GM21825 (cell line): ENCODE results near the gene NRXN3.

Source experiments
- ATAC-seq: cut with Tn5 transposase; IDR thresholded peaks from one replicate; pipeline ENCODE4 v1.9.1; 2021; ENCODE audit warnings: mild to moderate bottlenecking, moderate library complexity; ENCODE audit not compliant: unreplicated experiment

The NRXN3 gene

DNA sequence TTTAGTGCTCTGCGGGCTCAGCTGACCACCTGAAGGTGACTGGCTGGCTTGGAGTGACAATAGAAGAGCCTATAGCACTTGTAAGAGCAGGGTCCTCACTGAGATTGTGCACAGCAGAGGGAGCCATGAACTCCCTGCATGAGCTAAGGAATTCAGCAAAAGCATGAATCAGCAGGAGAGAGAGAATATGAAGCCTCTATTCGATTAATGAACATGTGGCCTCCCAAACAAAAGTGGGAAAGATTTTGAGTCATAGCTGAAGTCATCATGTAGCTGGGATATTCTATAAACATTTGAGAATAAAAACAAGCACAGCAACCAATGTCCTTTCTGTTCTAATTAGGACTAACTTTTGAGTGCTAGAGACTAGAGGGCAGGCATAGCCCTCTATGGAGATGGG lies 1414.5 kb downstream of the NRXN3 start:
- ATAC-seq, result no peak

DNA sequence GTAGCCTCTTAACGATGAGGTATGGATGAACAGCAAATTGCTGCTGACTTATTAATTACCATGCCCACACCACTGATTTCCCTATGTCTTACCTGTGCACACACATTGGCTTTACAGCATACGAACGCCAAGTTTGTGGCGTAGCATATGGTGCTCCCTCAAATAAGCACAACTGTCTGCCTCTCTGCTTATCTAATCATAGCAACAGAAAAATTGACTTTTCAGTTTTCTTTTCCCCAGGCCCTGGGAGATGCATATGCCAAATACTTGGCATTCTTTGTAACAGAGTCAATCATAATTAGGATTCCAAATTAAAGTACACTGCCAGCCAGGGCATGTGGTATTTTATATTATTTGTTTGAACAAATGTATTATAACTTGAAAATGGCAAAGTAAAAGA lies 1415.7 kb downstream of the NRXN3 start:
- no peak for ATAC-seq

DNA sequence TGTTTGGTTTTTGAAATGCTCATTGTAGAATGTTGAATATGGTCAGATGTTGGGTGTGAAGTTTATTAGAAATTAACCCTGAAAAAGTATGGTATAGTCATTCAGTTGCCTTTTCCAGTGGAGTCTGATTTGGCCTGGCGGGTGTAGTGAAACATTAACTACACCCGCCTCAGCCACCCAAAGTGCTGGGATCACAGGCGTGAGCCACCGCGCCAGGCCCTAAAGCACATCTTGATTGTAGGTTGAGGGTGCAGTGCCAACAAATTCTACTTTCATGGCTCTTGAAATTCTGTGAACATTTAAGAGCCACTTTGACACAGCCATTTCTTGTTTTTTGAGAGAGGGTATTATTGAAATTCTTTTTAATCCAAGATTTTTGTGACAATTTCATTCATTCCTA lies 1416.2 kb downstream of the NRXN3 start:
- no peak for ATAC-seq

DNA sequence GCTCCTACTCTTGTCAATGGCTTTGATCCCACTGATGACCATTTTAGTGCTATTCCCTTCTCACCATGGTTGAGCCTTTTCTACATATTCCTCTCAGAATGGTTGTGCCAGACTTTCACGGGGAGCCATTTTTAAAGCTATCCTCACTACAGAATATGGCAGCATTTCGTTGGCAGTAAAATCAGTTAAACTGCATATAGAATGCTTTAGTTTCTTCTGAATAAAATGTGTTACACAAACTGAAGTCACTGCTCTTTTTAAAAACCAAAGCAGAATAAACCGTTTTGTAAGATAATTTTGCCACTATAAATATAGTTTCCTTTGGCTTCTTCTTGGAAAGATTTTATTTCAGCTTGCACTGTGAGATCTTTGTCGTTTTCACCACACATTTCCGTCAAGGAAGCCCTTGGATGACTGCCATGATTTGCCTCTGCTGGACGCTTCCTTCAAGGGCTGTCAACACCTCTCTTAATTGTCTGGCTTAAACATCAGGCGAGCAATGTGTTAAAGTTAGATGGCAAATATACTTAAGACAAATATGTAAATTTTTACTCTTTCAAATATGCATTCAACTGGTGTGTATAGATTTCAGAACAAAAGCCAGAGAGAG lies 1416.9 kb downstream of the NRXN3 start:
- no peak for ATAC-seq

DNA sequence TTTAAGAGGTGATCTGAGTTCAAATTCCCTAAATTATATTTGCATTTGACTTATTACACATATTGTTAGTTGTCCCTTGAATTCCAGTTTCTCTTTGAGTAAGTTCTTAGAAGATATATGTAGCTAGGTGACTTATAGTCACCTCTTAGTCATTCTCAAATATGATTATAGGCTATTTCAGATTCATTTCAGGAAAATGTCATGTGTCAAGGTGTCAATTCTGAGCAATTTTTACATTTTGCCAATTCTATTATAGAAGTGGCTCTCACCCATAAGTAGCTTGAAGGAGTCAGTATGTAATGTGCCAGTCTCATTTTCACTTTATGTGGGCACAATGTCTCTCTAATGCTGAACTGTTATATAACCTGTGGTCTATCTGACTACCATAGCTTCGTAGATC lies 1417.7 kb downstream of the NRXN3 start:
- no peak for ATAC-seq

DNA sequence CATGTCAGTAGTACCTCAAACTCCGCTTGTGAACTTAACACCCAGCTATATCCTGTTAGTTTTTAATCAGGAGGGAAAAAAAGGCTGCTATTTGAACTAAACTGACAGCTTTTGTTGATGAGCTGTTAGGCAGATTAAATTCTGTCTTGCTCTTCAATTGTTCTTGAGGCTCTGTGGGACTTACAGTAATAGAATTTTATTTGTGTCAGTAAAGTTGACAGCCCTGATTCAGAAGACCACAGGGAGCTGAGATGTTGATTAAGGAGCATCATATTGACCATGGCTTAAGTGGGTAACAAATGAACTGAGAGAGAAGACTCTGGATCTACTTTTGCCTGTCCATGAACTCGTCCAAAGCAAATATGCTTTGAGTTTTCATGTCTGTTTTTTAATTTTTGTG lies 1418.2 kb downstream of the NRXN3 start:
- no peak for ATAC-seq

DNA sequence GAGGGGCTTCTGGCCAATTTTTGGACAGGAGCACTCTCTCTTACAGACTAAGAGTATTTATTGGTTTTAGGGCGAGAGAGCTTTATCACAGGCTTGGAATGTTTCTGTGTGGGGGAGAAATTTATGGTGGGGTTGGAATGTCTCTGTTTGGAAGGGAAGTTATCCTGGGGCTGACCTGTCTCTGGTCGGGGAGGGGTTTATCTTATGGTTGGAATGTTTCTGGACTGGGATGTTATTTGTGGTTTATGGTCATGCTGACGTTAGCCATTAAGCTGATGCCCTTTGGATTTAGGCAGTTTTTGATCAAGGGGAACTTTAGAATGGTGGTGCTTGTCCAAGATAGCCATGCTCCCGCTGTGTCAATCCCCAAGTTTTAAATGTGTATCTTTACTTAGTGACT lies 1426.4 kb downstream of the NRXN3 start:
- no peak for ATAC-seq

DNA sequence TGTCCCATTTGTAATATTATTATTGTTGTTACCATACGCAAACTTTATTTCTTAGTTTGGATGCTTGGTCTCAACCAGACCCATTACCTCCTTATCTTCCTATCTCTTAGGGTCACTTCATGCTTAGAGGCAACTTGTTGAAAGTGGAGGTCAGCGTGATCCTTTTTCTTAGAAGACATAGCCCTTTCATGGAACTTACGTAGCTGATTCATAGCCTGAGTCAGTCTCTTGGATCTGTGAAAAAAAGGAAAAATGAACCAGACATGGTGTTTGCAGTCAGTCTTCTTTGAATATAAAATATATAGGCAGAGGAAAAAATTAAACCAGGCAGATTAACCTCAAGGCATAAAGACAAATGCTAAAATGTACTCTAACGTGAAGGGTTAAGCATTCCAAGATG lies 1427.4 kb downstream of the NRXN3 start:
- ATAC-seq, result no peak

DNA sequence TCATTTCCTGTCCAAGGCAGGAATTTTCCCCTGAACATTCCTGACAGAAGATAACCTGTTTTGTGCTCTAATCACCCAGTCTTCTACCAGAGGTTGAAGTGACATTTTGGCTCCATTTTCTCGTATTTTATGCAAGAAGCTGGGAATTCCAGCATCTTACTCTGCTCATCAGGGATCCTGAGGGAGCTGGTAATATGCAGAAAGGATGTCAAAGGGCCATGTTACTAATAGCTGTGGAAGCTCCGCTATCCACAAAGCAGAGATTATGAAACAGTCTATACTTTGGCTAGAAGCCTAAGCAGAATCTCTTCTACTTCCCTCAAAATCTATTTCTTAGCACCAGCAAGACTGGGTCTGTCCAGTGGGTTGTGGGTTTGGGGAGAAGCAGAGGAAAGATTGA lies 1428.2 kb downstream of the NRXN3 start:
- no peak for ATAC-seq

DNA sequence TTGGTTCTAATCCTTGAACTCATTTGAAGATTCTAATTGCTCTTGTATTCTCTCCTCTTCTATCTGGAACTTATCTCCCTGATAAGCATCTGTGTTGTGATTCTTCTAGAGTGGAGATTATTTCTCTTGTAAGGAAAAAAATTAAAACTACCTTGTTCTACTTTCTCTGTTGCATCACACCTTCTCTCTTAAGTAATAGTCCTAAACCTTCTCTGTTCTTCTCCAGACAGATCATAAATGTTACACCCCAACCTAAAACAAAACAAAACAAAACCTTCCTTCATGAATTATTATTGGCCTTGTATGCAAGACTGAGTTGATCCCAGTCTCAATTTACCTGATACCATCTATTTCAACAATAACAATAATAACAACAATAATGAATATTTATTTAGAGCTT lies 1429.1 kb downstream of the NRXN3 start:
- ATAC-seq, result no peak

DNA sequence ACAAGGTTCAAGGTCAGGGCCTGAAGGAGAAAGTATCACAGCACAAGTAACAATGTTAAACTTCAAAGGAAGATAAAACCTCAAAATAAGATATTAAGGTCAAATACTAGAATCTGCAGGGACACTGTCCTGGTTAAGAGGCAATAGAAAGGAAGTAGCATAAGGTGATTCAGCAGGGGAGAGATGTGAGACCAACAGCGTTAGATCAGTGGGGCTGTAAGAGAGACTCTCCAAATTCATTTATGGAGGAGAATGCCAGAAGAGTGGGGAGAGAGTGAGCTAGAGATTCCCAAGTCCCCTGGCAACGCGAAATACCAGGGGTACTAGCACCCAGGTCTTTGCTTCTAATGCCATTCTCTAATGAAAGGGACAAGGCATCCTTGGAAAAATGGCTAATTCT lies 1430.2 kb downstream of the NRXN3 start:
- no peak for ATAC-seq

DNA sequence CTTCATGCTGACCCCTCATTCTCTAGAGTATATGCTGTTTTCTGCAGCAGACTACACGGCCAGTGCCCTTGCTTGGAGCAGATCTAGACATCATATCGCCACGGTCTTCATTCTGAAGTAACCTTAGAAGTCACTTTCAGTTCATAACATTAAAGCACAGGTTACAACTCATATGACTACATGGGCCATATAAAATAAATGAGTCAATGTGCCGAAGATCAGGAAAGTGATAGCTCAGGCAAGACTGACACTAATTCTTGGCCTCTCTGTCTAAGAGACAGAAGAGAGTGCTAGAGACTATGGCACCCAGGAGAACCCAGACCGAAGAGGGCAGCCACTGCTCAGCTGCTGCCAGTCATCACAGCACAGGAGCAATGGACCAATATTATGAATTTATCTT lies 1431.4 kb downstream of the NRXN3 start:
- ATAC-seq, result no peak

DNA sequence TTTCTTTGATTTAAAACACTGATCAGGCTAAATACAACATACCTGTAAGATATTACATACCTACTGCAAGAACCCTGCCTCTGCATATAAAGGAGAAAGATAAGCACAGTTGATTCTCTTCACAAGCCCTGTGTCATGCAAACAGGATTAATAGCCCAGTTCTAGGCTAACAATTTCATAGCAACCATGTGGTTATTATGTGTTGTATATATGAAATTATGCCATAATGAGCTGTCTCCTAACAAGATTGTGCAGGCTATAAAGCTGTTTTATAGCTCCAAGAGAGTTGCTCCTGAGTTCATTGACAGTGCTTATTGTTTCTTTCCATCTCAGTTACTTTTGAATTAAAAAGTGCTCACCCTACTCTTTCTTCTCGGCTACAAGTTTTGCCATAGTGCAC lies 1431.9 kb downstream of the NRXN3 start:
- ATAC-seq, result no peak

DNA sequence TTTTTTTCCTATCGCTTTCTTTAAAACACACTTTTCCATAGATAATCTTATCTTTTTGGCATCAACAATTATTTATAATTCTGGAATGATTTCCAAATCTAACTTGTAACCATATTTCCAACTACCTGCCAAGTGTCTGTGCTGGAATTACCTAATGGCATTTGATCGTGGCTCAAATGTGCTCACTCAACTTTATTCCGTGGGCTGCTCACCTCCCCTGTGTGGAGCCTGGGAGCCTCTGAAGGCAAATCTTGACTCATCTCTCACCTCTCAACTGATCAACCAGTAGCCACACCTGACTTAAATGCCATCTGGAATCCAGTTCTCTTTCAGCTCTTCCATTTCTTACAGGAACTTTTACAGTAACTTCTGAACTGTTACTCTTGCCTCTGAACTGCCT lies 1432.6 kb downstream of the NRXN3 start:
- no peak for ATAC-seq

DNA sequence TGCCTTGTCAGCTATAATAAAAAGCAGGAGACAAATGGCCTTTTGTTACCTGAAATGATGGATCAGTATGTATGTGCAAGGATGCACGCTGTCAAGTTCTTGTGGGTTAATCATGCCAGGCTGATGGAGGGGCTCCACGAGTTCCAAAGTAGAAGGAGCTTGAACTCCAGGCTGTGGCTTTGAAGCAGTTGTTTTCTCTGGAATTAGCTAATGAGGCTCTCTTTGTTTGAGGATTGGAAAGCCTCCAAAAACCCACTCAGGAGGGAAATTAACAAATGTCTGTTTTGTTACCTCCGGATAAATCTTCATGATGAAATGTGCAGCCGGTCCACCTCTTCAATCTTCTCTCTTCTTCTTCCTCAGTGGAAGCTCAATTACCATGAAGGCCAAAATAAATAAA lies 1435.7 kb downstream of the NRXN3 start:
- no peak for ATAC-seq

DNA sequence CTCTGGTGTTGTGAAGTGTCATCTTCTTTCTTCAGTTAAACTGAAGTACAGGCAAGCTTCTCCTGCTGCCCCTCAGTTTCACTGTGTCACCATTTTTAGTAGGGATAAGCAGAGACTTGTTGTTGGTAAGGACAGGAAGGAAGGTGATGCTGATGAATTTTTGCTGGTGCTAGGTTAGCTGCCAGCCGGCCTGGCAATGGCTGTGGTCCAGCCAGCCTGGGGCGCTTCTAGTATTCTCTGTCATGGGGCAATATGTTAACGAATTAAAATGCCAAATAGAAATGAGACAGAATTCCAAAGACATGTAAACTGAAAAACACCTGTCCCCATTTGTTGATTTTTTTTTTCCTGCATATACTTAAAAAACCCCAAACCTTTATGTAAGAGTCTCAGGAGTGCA lies 1438.3 kb downstream of the NRXN3 start:
- no peak for ATAC-seq

DNA sequence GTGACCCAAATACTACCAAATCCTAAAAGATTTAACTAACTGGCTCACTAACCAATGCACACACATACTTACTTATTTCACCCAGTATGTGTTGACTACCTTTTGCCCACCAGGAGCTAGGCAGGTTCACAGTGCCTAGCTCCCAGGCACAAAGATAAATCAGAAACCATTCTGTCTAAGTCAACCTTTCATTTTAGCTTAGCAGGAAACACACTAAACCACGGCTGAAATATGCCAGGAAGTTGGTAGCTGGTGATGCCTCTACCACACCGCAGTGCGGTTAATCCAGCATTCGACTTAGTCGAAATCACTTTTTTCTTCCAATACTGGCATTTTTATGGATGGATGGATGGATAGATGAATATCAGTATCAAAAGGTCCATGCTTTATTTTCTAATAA lies 1443.5 kb downstream of the NRXN3 start:
- no peak for ATAC-seq

DNA sequence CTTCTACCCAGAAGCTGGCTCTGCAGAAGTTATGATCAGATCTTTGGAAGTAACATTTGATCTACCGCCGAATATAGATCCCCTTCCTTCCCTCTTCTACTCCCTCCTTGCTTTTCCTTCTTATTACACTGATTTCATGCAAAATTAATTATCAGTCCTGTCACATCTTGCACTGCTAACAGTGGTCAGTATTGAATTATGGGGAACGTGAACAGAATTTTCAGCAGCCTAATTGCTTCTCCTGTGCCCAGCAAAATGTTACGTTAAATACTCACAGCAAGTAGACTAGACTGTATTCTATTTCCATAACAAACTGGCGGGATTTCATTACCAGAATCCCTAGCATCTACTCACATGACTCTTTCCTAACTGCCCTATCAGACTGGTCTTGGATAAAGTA lies 1444.3 kb downstream of the NRXN3 start:
- no peak for ATAC-seq

DNA sequence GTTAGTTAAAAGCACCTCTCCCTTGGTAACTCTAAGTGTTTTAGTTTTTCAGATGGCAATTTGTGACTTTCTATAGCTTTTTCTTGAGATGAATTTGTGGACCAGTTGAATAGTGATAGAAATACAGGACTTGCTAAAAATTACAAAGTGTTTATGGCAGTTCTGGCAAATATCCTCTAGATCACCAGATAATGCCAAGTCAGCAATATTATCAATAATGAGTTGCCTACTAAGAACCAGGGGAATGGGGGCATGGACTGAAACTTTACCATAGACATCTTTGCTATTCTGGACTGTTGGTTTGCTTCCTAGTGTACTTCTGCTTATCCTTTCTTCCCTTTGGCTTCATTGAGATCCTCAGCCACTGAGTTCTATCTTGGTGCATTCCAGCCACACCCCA lies 1456.9 kb downstream of the NRXN3 start:
- ATAC-seq, result no peak

DNA sequence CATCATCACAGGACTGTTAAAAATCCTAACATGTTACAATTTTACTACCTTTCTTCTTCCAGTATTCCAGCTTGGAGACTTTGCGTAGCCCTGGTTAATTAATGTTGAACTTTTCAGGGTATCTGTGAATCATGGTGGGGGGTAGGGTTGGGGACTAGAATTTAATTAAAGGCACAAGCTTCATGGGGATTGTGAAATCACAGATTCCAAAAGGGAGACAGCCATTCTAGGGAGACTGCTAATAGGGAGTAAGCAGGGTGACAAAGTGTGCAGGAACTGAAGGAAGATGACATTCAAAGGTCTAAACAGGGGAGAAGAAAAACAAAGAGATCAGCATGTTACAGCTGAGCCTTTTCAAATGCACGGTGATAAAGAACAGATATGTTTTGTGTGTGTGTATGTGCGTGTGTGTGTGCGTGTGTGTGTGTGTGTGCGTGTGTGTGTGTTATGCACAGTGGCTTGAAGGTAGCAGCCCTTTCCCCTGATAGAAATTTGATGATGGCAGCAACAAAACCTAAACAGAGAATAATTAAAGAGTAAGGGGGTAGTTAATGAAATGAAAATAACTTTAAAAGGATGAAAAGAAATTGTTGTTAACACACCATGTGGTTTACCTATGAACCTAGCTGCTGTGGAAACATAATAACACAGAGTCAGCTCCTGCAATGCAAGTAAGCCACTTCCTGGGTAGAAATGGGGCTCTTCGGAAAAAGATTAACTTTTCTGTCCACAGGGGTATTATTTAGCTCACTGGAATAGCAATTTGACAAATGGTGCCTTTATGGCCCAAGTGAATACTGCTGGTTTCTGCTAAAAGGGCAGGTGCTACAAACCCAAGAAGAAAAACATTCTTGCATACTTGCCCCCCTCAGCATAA lies 1459.5 kb downstream of the NRXN3 start:
- ATAC-seq, result no peak

DNA sequence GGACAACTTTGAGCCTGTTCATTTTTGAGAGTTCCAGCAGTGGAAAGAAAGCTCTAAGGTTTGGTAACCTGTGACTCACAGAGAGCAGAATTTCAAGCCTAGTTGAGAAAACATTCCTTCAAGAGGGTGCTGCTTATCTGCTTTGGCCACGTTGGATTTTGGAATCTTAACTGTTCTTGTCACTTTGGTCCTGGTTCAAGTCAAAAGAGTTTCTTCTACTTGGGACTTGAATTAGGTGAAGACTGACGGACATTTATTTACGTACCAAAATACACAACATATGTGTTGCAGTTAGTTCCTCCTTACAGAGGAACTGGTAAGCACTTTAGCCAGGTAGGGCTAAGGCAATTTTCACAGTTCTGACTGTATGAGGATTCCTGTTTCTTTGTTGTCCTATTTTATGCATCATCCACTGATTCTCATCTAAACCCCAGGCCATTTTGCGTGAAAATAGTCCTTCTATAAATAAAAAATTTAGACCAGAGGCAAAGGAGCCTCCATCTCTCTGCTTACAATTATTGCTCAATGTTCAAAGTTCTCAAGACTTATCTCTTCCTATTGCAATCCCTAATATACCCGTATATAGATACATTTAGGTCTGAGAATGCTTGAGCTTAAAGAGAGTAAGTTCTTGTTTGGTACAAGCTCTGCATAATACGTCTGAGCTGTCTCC lies 1460.3 kb downstream of the NRXN3 start:
- no peak for ATAC-seq

DNA sequence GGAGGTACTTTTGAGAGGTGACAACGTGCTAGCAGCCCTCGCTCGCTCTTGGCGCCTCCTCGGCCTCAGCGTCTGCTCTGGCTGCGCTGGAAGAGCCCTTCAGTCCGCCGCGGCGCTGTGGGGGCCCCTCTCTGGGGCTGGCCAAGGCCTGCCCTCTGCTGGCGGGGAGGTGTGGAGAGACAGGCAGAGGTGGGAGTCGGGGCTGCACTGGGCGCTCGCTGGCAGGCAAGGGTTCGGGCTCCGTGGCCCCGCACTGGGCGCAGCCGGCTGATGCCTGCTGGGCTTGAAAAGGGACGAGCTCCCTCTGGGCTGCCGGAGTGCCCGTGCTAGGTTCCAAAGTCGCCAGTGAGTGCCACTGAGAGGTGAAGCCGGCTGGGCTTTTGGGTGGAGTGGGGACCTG lies 1461.1 kb downstream of the NRXN3 start:
- ATAC-seq, result no peak
